NCI-H526 treated with DMSO at 0.1 percent for 48 hours (cell line): ENCODE results near the gene SOCS7.

Experiments used
- DNase-seq: peaks from one replicate; lab custom pipeline; 2025; lab: John Stamatoyannopoulos, UW

The SOCS7 gene

GRCh38 chr17:38338053-38338452 is 13.6 kb upstream of the SOCS7 start:
- no peak for DNase-seq

- DNase-seq: no peak
Measured at GRCh38 chr17:38338535-38338934, 13.1 kb upstream of the SOCS7 start.

- DNase-seq: no peak
Measured at GRCh38 chr17:38339891-38340290, 11.8 kb upstream of the SOCS7 start.

GRCh38 chr17:38341035-38341721 is 10.5 kb upstream of the SOCS7 start:
- no peak for DNase-seq

GRCh38 chr17:38342886-38343607 is 8.6 kb upstream of the SOCS7 start:
- DNase-seq: no peak

GRCh38 chr17:38343608-38344419 is 7.8 kb upstream of the SOCS7 start, which contains the start of gene GPR179:
GPR179 (minus strand) TSS chr17:38343956; CDS start chr17:38343789, 167 bp downstream.
- DNase-seq: no peak

GRCh38 chr17:38344420-38344745 is 7.3 kb upstream of the SOCS7 start:
- no peak for DNase-seq

GRCh38 chr17:38345743-38346142 is 5.9 kb upstream of the SOCS7 start:
- DNase-seq: no peak

GRCh38 chr17:38349097-38349730 is 2.4 kb upstream of the SOCS7 start:
- peak; percentile 64 for DNase-seq

GRCh38 chr17:38350035-38350434 is 1.6 kb upstream of the SOCS7 start:
- DNase-seq: no peak

- DNase-seq: no peak
Measured at GRCh38 chr17:38352245-38353085, 821 bp downstream of the SOCS7 start.

GRCh38 chr17:38353086-38353604 is 1.5 kb downstream of the SOCS7 start:
- DNase-seq: no peak

- no peak for DNase-seq
Measured at GRCh38 chr17:38353668-38354067, 2.0 kb downstream of the SOCS7 start.

- no peak for DNase-seq
Measured at GRCh38 chr17:38354466-38354865, 2.8 kb downstream of the SOCS7 start.

GRCh38 chr17:38355251-38355650 is 3.6 kb downstream of the SOCS7 start:
- no peak for DNase-seq

- no peak for DNase-seq
Measured at GRCh38 chr17:38357486-38358123, 6.0 kb downstream of the SOCS7 start.

- no peak for DNase-seq
Measured at GRCh38 chr17:38358586-38359513, 7.2 kb downstream of the SOCS7 start.

- no peak for DNase-seq
Measured at GRCh38 chr17:38361694-38362465, 10.2 kb downstream of the SOCS7 start.

GRCh38 chr17:38363016-38363415 is 11.4 kb downstream of the SOCS7 start:
- DNase-seq: no peak
